HG03521 (cell line): ENCODE measurements around the gene SLC16A6.
"Not testable (repeated sequence)": the region's sequence is repeated elsewhere in the genome, so short reads cannot be mapped to it uniquely, and the experiment has no call there.

Experiments
- ATAC-seq: cut with Tn5 transposase; IDR thresholded peaks from one replicate; pipeline ENCODE4 v1.9.1; 2021; ENCODE audit warnings: mild to moderate bottlenecking, moderate library complexity; ENCODE audit not compliant: unreplicated experiment

SLC16A6 gene

DNA sequence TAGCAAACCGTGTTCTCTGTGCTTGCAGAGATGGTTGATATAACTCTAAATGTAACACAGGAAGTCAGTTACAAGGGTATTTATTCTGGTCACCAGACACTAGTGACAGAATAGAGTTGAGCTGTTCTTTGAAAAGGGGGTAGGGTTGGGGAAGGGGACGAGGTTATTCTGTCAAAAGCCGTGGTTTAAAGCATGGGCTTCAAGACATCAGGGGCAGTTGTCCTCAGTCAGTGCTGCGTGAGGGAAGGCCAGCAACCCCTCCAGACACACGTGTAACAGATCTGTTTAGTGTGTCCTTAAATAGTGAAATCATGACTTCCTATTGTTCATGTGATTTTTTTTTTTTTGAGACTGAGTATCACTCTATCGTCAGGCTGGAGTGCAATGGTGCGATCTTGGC, 37.5 kb downstream of the SLC16A6 start:
- ATAC-seq, result not testable (repeated sequence)

- no peak for ATAC-seq
Observed at GRCh38 chr17:68249354-68249765, 41.6 kb downstream of the SLC16A6 start.

- no peak for ATAC-seq
Observed at GRCh38 chr17:68248891-68249290, 42.0 kb downstream of the SLC16A6 start.

DNA sequence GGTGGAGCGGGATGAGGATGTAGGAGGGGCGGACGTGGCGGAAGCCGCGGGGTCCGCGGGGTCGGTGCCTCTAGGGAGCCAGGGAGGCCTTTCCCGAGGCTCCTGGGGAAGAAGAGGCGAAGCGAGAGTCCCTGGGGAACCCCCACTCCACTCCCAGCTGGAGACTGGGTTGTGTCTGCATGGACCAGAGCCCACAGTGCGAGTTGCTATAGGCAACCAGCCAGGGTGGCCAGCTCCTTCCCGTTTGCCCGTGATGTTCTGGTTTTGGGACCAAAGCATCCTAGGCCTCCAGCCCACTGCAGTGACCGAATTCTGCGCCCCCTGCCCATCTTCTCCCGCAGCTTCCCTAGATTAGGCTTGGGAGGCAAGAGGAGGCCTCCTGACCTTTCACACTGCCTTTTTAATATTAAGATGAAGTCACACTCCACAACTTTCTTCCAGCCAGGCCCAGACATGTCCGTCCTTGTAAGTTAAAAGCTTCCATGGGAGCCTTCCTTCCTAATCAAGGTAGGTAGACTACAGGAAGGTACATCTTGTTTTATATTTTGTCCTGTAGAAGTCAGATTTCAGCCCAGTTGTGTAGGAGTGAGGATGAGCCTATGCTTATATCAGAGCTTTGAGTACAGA, 42.6 kb downstream of the SLC16A6 start:
- peak; percentile 16 for ATAC-seq

DNA sequence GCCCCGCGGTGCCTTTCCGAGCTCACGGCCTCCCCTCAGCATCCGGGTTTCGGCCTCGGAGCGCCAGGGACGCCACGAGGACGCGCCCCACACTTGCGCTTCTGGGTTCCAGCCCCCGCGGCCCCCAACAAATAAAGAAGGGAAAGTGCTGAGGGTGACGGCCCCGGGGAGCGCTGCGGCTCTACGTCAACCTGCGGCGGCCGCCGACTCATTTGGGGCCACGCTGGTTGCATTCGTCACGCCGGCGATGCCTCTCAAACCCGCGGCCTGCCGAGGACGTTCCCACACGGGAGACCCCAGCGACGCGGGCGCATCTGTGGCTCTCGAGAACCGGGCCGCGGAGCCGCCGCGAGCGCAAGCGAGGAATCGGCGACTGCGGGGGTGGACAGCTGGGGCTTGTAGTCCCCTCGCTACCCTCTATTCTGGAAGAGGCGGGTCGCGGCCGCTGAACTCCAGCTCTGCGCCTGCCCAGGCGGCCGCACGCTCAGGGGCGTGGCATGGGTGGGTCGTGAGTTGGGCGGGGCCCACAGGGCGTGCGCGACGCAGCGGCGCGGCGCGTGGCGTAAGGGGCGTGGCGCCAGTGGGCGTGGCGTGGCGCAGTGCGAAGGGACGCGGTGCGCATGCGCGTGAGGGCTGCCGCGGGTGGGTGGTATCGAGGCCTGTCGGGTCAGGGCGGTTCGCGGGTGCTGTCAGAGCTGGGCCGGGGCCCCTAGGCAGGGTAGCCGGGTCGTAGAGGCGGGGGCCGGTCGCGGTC, 43.3 kb downstream of the SLC16A6 start, which contains the start of gene AMZ2:
Gene AMZ2 (plus strand): TSS at position 599 of the 754 bp plus-strand sequence. CDS start 2,145 bp downstream, outside the sequence.
- peak; percentile 85 for ATAC-seq

DNA sequence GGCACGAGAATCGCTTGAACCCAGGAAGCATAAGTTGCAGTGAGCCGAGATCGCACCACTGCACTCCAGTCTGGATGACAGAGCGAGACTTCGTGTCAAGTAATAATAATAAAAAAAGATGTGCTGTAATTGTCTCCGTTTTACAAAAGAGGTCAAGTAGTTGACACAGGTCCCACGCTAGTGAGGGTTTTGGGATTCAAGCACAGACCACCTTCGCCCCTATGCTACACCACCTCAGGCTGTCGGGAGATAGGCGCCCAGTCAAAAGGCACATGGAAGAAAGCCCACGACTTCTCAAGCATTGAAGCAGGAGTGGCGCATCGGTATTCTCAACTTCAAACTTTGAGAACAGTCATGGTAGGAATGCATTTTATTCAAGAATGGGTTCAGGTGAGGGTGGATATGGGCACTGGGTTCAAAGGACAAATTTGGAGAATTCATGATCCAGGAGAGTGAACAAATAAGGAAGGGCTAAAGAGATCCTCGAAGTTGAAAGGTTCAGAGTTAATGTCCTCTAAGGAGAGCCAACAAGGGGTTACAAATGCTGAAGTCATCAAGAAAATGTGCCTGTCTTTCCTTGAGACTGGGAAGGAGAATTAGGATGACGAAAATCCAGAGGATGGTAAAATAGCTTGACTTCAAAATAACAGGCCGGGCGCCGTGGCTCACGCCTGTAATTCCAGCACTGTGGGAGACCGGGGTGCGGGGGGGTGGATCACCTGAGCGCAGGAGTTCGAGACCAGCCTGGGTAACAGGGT, 44.5 kb downstream of the SLC16A6 start:
- ATAC-seq, result no peak

- ATAC-seq, result no peak
Observed at GRCh38 chr17:68239632-68240366, 51.1 kb downstream of the SLC16A6 start.

DNA sequence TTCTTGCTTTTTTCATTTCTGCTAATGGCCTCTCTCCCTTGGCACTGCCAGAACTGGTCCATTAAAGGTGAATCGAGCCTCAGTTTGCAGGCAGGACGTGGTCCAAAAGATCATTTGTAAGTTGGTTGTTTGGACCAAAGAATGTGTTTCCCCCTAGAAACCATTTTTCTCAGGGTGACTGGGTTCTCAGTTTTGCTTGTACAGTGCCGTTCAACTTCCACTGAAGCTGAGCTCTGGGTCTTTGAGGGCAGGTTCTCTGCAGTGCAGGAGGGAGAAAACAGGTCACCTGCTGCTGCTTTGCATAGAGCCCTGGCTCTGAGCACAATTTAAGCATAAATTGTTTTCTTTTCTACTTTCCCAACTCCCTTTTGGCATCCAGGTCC, 52.1 kb downstream of the SLC16A6 start:
- ATAC-seq, result no peak

GRCh38 chr17:68238164-68238870, 52.6 kb downstream of the SLC16A6 start:
- peak; percentile 1 for ATAC-seq

GRCh38 chr17:68237369-68238163, 53.4 kb downstream of the SLC16A6 start:
- peak; percentile 69 for ATAC-seq

GRCh38 chr17:68235336-68235791, 55.6 kb downstream of the SLC16A6 start:
- not testable (repeated sequence) for ATAC-seq

GRCh38 chr17:68234726-68235335, 56.1 kb downstream of the SLC16A6 start:
- not testable (repeated sequence) for ATAC-seq

DNA sequence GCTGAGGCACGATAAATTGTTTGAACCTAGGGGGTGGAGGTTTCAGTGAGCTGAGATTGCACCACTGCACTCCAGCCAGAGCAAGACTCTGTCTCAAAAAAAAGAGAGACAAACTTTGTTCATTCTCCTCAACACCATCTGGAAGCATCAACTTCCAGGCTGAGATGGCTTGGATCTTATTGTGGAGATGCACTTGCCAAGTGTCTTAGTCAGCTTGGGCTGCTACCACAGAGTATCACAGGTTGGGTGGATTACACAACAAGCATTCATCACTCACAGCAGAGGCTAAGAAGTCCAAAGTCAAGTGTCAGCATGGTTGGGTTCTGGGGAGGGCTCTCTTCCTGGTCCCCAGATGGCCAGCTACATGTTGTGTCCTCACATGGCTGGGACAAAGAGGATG, 58.2 kb downstream of the SLC16A6 start:
- not testable (repeated sequence) for ATAC-seq

- no peak for ATAC-seq
Observed at GRCh38 chr17:68231541-68231940, 59.4 kb downstream of the SLC16A6 start.

DNA sequence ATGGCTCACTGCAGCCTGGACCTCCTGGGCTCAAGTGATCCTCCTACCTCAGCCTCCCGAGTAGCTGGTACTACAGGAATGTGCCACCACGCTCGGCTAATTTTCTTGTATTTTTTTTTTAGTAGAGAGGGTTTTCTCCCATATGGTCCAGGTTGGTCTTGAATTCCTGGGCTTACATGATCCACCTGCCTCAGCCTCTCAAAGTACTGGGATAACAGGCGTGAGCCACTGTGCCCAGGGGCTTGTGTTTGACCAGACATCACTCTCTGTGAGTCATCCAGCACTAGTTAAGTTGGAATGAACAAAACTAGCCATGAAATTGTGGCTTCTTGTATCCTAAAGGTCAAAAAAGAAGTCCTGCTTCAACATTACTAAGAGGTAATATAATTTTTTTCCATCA, 59.8 kb downstream of the SLC16A6 start:
- not testable (repeated sequence) for ATAC-seq

DNA sequence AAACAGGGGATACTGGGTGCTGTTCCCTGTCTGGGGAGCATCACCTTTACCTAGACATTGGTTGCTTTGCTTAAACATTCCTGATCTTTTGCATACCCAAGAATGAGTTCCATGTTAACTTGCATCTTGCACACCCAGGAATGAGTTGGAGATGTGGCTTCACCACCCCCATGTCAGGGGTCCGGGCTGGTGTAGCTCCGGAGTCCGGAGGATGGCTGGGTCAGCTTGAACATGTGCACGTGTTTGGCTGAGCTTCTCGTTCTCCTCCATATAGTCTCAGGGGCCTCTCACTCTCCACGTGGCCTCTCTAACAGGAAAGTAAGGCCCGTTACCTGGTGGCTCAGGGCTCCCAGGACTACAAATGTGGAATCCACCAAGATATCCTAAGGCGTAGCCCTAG, 61.3 kb downstream of the SLC16A6 start:
- ATAC-seq, result no peak

DNA sequence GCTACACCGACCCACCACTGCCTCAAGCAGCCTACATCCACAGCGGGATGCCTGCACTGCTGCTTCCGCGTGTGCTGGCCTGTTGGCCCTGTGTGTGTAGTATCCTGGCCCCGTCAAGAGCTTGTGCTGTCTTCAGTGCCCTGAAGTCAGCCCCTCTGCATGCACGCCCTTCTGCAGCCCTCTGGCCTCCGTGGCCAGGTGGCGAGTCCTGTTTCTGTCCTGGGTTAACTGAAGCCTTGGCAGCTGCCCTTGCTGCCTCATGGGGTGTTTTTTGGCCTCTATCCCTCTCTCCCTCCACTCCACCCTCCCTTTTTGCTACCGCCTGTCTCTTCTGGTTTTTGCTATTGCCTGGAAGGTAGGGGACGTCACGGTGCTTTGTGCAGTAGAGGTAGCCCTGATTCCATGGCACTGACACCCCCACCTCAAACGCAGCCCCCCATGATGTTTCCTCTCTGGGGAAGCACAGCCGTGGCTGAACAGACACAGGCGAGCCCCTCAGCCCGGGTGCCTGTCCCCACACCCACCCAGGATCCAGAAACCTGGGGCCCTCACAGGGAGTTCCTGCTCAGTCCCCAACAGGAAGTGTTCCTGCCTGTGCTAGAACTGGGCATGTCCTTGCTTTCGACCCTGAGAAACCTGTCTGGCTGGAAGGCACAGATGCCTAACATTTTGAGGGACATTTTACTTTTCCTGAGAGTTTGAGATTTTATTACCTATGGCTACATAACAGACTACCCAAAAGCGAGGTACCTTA, 61.9 kb downstream of the SLC16A6 start:
- no peak for ATAC-seq

GRCh38 chr17:68228039-68228680, 62.8 kb downstream of the SLC16A6 start:
- not testable (repeated sequence) for ATAC-seq
